Upper lobe of left lung (tissue), 4 donors: ENCODE results near the gene TSPAN32.

ENCODE experiments used
- POLR2A ChIP-seq, 4 donors: fragments of 450-650 bp; IDR thresholded peaks; one replicate each; pipeline ENCODE4 v1.5.1; 2016 to 2017; ENCODE audit warnings: antibody characterized with exemption in 4 of 4, mild to moderate bottlenecking in 2 of 4
- TF ChIP-seq, protein P1 (sequence below), 6 experiments: fragments of 450-650 bp in 4 of 6; fragments of 200-600 bp in 2 of 6; sonication (generic) in 2 of 6; IDR thresholded peaks; one replicate each; pipeline ENCODE4 v1.5.1; 2016 to 2019; ENCODE audit warnings: antibody characterized with exemption in 6 of 6

DNA sequence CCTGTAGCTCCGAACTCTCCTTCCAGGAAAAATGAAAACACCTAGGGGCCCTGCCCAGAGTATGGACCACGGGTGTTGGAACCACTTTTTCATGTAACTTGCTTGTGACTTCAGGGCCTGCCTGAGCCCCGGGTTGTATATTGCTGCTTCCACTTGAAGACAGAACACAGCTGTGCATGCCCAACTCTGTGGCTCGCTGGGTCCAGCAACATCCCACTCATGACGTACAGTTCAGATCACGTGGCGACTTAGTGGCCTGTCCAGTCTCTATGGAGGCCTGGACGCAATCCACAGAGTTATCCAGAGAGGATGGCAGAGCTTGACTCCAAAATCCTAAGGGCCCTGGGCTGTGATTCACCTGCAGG lies 6.9 kb upstream of the TSPAN32 start:
- TF ChIP-seq POLR2A (IDR thresholded peaks at IDR 0.05), result no peak
- TF ChIP-seq, protein P1, sequence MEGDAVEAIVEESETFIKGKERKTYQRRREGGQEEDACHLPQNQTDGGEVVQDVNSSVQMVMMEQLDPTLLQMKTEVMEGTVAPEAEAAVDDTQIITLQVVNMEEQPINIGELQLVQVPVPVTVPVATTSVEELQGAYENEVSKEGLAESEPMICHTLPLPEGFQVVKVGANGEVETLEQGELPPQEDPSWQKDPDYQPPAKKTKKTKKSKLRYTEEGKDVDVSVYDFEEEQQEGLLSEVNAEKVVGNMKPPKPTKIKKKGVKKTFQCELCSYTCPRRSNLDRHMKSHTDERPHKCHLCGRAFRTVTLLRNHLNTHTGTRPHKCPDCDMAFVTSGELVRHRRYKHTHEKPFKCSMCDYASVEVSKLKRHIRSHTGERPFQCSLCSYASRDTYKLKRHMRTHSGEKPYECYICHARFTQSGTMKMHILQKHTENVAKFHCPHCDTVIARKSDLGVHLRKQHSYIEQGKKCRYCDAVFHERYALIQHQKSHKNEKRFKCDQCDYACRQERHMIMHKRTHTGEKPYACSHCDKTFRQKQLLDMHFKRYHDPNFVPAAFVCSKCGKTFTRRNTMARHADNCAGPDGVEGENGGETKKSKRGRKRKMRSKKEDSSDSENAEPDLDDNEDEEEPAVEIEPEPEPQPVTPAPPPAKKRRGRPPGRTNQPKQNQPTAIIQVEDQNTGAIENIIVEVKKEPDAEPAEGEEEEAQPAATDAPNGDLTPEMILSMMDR (IDR thresholded peaks at IDR 0.05), result no peak
